Daoy (cell line): ENCODE data around the gene CZIB. TPM values are rescaled to one million over a fixed set of nuclear protein-coding genes. Genes with fewer than 3 reads are reported as not detected.
"Not testable (repeated sequence)": the region's sequence is repeated elsewhere in the genome, so short reads cannot be mapped to it uniquely, and the experiment has no call there.

Source experiments
- DNase-seq: peaks from one replicate; pipeline ENCODE4 v3.0.0-alpha.2; 2015; ENCODE audit warnings: low read depth
- total RNA-seq: library from RNA; depleted of rRNA; stranded (reverse); fragments of >200 nt; shearing (Covaris generic); gene quantifications from 2 replicates; pipeline ENCODE4 v1.2.3, GENCODE V29; 2014

CZIB gene
- total RNA-seq, 1 experiment from 2014 or later = 73.9 TPM

DNA sequence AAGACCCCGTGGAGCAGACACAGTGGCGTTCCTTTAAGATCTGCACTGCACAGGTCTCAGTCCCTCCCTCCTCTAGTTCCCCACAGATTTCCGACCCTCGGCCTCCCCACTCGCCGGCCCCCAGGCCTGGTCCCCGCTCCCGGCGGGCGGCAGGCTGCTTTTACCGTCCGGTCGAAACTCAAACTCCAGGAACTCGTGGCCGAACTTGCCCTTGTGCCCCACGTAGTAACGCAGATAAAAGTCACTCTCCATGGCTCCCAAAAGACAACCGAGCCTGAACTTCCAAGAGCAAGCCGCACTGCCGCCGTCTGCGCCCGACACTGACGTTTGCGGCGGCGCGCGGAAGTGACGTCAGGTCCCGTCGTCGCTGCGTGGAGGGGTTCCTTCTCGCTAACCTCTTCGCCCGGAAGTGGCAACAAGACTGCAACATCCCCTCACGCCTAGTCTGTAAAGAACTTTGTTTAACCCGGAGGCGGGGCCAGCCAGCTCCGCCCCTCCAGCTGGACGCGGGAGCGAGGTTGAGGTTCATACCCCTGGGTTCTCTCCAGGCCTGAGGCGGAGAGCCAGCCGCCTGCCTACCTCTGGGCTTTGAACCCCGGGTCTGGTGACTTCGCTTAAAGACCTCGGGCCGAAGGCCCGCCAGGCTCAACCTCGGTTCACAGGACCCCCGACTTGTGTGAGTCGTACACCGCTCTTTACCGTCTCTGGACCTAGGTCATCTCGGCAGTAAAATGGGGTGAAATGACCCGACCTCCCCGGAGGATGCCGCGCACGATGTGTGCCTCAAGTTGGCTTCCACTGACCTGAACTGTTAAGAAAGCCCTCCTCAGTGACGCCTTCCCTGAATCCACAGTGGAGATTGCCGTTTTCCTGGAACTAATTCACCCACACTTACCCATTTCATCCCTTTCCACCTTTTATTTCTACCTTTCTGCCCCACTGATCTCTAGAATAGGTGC, 18.0 kb upstream of the CZIB start, which contains the start of gene MAGOH:
Gene MAGOH (minus strand): TSS at position 322 of the 959 bp plus-strand sequence. CDS start 70 bp downstream, at position 252.
- peak; percentile 98 for DNase-seq

DNA sequence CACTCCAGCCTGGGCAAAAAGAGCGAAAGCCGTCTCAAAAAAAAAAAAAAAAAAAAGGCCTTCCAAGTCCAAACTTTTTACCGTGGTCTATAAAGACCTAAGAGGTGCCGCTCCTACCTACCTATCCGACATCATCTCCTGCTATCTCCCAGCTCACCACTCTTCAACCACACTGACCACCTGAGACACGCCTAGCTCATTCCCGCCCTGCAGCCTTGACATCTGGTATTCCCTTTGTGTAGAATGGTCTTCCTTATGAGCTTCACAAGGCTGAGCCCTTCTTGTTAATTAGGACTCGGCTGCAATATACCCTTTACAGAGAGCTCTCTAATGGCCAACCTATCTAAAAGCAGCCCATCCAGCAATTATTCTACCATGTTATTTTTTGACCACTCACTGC, 17.2 kb upstream of the CZIB start:
- no peak for DNase-seq

DNA sequence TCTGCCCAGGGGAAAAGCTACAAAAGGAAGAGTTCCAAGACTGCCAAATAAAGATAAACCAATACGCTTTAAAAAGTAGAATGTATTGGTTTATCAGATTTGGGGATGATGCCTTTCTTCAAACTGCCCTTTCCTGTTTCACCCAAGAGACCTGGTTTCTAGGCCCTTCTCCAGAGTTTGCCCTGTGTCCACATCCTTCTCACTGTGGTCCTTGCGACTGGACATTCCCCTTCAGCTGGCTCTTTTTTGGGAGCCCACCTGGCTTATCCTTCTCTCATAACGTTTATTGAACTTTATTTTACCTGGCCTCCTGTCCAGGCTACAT, 490 bp upstream of the CZIB start:
- no peak for DNase-seq

DNA sequence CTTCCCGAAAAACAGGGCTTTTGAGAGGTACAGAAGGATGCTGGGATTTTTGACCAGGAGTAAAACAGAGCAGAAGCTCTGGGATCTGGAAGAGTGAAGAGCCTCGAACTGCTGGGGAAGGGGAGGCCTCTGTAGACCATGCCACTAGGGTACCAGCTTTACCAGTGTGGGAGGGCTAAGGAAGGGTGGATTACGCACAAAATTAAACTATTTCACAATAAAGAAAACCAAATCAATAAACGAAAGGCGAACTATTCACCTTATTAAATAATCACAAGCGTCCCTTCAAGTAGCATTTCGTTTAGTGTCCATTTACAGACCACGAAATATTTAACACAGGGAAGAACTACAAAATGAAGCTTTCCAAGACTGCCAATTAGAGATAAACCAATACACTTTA, 723 bp downstream of the CZIB start:
- no peak for DNase-seq

DNA sequence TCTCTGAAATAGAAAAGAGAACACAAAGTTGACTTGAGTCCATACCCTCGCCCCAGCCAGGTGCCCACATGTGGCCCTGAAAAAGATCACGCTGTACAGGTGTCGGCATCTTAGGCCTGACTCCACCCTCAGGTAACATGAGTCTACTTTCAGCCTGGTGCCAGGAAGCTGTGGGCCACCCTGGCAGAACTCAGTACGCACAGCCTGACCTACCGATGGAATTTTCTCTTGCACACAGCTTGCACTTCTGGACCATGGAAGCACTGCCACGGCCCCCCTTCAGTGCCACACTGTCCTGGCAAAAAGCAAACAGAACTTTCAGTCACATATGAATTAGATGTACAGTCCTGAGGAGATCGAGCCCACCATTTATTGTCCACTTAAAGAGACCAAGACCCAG, 2.2 kb downstream of the CZIB start:
- no peak for DNase-seq

DNA sequence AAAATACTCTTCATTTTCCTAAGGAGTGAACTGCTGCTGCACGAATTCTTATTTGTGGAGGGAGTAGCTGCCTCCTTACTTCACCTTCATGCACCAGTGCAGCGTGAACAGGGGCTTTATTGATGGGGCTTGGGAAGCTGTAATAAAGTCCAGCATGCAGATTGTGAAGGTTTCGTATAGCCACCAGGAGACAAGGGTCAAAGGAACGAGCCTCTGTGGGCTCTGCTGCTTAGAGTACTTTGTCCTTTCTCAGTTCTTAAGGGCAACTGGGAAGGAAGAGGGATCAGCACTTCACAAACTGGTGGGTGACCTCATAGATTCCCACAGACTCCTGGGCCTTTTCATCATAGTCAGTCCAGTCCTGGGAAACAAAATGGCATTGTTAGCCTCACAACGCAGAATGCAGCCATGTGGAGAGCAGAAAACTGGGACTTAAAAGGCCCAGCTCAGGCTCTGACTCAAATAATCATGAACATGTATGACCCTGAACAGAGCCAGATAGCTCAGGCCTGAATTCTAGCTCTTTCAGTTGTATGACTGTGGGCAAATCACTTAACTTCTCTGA, 6.0 kb downstream of the CZIB start:
- no peak for DNase-seq

DNA sequence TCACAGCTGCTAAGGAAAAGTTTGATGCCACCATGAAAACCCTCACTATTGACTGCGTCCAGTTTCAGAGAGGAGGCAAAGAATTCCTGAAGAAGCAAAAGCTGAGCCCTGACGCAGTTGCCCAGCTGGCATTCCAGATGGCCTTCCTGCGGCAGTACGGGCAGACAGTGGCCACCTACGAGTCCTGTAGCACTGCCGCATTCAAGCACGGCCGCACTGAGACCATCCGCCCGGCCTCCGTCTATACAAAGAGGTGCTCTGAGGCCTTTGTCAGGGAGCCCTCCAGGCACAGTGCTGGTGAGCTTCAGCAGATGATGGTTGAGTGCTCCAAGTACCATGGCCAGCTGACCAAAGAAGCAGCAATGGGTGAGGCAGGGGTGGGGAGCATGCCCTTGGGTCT, 9.5 kb downstream of the CZIB start:
- no peak for DNase-seq

DNA sequence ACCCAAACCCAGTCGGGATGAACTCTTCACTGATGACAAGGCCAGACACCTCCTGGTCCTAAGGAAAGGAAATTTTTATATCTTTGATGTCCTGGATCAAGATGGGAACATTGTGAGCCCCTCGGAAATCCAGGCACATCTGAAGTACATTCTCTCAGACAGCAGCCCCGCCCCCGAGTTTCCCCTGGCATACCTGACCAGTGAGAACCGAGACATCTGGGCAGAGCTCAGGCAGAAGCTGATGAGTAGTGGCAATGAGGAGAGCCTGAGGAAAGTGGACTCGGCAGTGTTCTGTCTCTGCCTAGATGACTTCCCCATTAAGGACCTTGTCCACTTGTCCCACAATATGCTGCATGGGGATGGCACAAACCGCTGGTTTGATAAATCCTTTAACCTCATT, 10.1 kb downstream of the CZIB start:
- DNase-seq = no peak

DNA sequence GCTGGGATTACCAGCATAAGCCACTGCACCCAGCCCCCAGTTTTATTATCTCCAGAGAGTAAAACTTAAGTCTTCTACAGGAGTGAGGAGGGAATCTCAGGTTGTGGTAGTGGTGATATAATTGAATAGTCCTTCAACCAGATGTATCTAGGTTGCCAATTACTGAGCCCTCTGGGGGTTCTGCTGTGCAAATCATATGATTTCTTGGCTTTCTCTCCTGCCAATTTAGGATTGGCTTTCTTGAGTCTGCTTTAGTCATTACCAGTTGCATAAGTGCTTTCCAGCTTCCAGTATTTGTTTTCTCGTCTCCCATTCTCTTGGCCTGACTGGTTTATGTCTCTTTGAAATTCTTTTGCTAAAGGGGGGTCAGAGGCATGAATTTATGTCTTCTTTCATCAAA, 12.7 kb downstream of the CZIB start:
- no peak for DNase-seq

DNA sequence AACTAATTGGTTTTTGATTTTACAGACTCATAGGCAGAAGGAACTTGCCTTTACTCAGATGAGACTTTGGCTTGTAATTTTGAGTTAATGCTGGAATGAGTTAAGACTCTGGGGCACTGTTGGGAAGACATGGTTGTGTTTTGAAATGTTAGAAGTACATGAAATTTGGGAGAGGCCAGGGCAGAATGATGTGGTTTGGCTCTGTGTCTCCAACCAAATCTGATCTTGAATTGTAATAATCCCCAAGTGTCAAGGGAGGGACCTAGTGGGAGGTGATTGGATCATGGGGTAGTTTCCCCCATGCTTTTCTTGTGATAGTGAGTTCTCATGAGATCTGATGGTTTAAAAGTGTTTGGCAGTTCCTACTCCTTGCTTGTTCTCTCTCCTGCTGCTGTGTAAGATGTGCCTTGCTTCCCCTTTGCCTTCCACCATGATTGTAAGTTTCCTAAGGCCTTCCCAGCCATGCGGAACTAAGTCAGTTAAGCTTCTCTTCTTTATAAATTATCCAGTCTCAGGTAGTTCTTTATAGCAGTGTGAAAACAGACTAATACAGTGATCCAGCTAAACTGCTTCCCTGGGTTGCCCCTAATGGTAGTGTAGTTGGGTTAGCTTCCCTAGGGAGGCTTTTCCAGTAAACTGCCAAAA, 13.6 kb downstream of the CZIB start:
- no peak for DNase-seq

DNA sequence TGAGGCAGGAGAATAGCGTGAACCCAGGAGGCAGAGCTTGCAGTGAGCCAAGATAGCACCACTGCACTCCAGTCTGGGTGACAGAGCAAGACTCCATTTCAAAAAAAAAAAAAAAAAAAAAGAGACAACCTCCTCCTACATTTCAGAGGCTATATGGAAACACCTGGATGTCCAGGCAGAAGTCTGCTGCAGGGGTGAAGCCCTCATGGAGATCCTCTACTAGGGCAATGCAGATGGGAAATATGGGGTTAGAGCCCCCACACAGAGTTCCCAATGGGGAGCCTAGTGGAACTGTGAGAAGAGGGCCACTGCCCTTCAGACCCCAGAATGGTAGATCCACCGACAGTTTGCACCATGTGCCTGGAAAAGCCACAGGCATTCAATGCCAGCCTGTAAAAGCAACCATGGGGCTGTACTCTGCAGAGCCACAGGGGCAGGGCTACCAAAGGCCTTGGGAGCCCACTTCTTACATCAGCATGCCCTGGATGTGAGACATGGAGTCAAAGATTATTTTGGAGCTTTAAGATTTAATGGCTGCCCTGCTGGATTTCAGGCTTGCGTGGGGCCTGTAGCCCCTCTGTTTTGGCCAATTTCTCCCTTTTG, 14.2 kb downstream of the CZIB start:
- DNase-seq = not testable (repeated sequence)

DNA sequence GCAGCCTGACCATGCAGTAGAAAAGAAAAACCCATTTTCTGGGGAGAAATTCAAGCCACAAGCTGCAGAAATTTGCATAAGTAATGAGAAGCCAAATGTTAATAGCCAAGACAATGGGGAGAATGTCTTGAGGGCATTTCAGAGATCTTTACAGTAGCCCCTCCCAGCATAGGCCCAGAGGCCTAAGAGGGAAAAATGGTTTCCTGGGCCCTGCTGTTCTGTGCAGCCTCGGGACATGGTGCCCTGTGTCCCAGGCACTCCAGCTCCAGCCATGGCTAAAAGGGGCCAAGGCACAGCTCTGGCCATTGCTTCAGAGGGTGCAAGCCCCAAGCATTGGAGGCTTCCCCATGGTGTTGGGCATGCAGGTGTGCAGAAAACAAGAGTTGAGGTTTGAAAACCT, 14.9 kb downstream of the CZIB start:
- not testable (repeated sequence) for DNase-seq

DNA sequence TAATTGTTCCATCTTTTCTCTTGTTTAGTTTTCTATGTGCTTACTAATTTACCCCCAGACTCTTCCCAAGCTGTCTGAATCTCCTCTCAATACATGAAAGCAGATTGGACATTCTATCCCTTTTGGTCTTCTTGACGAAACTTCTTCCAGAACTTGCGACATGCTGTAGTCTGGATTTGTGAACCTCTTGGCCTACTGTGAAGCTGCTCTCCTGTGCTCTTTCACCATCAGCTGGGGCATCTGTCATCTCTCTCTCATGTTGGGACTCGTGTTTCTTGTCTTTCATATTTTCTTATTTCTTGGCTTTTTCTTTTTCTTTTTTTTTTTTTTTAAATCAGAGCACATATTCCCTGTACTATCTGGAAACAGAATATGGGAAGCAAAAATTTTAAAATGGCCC, 17.0 kb downstream of the CZIB start:
- no peak for DNase-seq

DNA sequence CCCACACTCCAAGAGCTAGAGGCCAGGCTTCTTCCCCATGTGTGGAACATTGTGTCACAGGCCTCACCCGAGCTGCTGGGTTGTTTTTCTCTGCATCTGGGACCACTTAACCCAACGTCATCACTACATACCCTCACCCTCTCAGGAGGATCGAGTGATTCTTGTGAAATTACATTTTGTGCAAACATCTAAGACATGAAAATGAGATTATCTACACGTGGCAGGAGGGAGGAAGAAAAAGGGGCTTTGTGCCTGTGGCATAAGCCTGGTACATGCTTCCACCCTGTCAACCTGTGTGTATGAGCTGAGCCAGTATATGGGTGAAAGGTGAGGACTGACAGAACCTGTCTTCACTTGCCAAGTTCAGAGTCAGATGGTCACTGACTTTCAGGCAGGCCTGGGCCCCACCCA, 22.2 kb downstream of the CZIB start:
- no peak for DNase-seq

DNA sequence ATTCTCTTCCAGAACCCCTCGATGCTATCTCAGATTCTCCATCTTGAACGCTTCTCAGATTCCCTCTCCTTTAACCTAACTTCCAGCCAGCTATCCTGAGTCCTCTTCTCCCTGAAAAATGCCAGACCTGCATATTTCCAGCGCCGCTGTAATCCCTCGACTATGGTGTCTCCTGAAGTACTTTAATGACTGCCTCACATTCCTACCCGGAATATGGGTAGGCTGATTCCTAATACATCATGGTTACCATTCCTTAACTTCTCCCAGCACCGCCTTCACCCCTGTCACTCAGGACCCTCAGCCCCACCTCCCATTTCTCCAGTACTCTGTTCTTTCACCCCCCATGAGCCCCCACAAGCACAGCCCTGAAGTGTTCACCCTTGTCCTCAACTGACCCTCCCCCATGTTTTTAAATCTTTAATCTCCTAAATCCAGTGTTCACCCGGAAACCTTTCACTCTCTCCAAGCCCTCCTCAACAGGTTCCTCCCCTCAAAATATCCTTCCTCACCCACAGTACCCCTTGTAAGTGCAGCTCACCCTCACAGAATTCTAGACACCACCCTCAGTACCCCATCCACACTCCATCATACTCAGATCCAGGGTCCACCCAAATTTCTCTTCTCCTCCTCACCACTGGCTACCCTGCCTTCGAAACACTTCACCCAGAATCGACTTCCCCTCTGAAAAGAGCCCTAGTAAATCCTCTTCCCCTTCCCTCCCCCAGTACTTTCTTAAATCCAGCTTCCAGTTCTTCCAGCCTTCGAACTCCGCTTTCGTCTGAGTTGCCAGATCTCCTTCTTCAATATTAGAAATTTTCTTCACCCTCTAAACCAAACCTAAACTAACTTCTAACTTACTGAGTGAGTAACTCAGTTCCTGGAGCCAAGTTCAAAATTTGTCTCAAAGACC, 22.9 kb downstream of the CZIB start:
- DNase-seq = peak; percentile 19

DNA sequence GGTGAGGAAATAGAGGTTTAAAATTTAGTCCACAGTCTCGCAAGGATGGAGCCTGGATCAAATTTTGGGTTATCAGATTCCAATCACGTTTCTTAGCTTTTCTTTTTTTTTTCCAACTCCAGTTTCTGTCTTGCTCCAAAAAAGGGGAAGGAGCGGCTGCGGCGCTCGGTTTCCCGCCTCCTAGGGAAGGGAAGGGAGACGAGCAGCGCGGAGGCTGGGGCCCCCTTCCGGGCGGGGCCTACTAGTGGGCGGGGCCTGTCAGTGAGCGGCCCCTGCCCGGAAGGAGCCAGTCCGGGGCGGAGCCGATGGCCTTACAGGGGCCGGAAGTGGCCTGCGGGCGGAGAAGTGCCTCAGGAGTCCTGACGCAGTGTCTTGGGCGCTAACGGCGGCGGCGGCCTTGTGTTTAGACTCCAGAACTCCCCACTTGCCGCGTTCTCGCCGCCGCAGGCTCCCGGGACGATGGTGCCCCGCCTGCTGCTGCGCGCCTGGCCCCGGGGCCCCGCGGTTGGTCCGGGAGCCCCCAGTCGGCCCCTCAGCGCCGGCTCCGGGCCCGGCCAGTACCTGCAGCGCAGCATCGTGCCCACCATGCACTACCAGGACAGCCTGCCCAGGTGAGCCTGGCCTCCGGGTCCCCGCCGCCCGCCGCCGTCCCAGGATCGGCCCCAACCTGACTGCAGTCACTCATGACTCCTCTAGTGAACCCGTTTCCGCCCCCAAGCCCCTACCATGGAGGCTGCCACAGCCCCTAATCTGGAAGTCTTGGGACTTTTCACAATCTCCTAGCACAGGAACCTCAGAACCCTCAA, 23.7 kb downstream of the CZIB start, which contains the start of gene CPT2:
Gene CPT2 (plus strand): TSS at position 340 of the 806 bp plus-strand sequence. CDS start 120 bp downstream, at position 460.
- DNase-seq = peak; percentile 97

DNA sequence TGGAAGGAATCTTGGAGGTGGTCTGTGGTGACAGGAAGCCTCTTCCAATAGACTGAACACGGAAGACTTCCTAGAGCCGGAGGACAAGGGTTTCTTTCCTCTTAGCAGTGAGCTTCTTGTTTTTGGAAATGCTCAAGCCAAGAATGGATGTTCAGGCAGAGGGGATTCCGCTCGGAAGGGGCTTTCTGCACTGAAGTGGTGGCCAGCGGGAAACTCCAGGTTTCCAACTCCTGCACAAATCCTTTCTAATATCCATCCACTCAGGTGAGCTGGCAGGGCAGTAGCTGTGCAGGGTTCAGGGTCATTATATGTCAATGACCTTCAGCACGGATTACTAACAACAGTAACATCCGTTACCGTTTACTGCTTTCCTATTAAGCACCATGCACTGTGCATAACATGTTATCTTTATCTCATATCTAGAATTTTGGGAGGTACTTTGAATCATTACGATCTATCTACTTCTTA, 24.4 kb downstream of the CZIB start:
- DNase-seq = no peak

DNA sequence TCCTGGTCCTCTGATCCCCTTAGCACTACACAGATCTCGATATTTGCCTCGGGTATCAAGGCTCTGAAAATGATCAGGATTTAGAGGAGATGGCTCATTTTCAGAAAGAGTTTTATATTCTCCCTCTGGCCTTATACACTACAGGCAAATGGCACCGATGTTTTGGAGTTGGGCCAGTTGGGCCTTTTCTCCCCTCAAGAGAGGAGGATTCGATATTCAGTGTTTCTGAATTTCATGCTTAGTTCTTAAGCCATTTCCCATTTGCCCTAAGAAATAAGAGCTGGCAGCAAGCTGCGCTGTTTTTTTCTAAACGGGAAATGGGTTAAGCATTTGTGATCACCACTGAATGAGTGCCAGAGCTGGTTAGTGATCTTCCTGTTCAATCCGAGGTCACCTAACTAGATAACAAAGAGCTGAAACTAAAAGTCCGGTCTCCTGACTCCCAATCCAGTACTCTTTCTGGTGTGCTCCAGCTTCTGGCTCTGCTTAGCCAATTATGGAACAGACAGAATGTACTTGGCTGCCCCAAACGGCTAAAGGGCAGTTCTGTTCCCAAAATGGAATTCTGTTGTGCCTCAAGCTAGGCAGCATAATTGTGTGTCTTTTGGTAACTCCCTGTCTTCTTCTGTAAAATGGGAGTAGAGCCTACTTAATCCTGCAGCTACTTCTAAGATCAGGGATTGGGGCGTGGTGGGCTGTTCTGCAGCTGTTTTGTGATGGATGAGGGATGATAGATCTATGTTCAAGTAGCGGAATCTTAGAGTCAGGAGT, 25.0 kb downstream of the CZIB start:
- DNase-seq = no peak

DNA sequence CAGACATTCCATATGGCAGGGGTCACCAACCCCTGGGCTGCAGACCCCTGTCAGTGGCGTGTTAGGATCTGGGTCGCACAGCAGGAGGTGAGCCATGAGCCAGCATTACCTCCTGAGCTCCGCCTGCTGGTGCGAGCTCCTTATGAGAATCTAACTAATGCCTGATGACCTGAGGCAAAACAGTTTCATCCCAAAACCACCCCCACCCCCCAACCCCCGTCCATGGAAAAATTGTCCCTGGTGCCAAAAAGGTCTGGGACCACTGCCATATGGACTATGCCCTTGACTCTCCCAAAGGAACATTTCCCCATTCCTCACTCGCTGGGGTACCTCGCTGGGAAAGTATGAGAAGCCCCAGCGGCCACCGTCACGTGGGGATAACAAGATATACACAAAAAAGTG, 30.2 kb downstream of the CZIB start:
- DNase-seq = no peak
